NCI-H69 (cell line): ENCODE measurements around the gene TNC.

ENCODE experiments used
- DNase-seq: peaks from one replicate; lab custom pipeline; 2025; lab: John Stamatoyannopoulos, UW

The TNC gene

GRCh38 chr9:115099901-115100300, 18.1 kb downstream of the TNC start:
- DNase-seq, result no peak

- DNase-seq, result no peak
Observed at GRCh38 chr9:115098226-115098965, 19.6 kb downstream of the TNC start.

GRCh38 chr9:115093520-115093919, 24.4 kb downstream of the TNC start:
- DNase-seq, result no peak

GRCh38 chr9:115090486-115090885, 27.5 kb downstream of the TNC start:
- no peak for DNase-seq

GRCh38 chr9:115088860-115089259, 29.1 kb downstream of the TNC start:
- no peak for DNase-seq

- DNase-seq, result no peak
Observed at GRCh38 chr9:115086886-115087285, 31.1 kb downstream of the TNC start.

- no peak for DNase-seq
Observed at GRCh38 chr9:115086461-115086860, 31.5 kb downstream of the TNC start.

GRCh38 chr9:115085773-115086377, 32.1 kb downstream of the TNC start:
- DNase-seq, result no peak

- DNase-seq, result no peak
Observed at GRCh38 chr9:115084709-115085108, 33.2 kb downstream of the TNC start.

GRCh38 chr9:115084157-115084556, 33.8 kb downstream of the TNC start:
- no peak for DNase-seq

- DNase-seq, result no peak
Observed at GRCh38 chr9:115080242-115080641, 37.7 kb downstream of the TNC start.

GRCh38 chr9:115079156-115079555, 38.8 kb downstream of the TNC start:
- no peak for DNase-seq

GRCh38 chr9:115073456-115073855, 44.5 kb downstream of the TNC start:
- no peak for DNase-seq

- DNase-seq, result no peak
Observed at GRCh38 chr9:115071176-115071575, 46.8 kb downstream of the TNC start.

GRCh38 chr9:115069771-115070170, 48.2 kb downstream of the TNC start:
- DNase-seq, result no peak

GRCh38 chr9:115069302-115069701, 48.7 kb downstream of the TNC start:
- no peak for DNase-seq

- DNase-seq, result no peak
Observed at GRCh38 chr9:115068031-115068430, 49.9 kb downstream of the TNC start.

- DNase-seq, result no peak
Observed at GRCh38 chr9:115063058-115063845, 54.7 kb downstream of the TNC start.

- DNase-seq, result no peak
Observed at GRCh38 chr9:115058684-115059315, 59.2 kb downstream of the TNC start.

- no peak for DNase-seq
Observed at GRCh38 chr9:115058175-115058574, 59.8 kb downstream of the TNC start.

GRCh38 chr9:115057559-115057958, 60.4 kb downstream of the TNC start:
- DNase-seq, result no peak

- no peak for DNase-seq
Observed at GRCh38 chr9:115050002-115050490, 67.9 kb downstream of the TNC start.
